22Rv1 (cell line): ENCODE data around the gene POLR2C.

Experiments used
- H3K27ac ChIP-seq: fragments of 450-650 bp; 2 replicates; pipeline ENCODE4 v1.5.1; 2017
- ZFX ChIP-seq: fragments of 450-650 bp; IDR thresholded peaks from 2 replicates; pipeline ENCODE4 v1.6.1; 2017; ENCODE audit warnings: antibody characterized with exemption, borderline replicate concordance
- TF ChIP-seq, protein P1 (sequence below): fragments of 450-650 bp; IDR thresholded peaks from 2 replicates; pipeline ENCODE4 v1.5.1; 2017; ENCODE audit warnings: mild to moderate bottlenecking

Gene POLR2C

DNA sequence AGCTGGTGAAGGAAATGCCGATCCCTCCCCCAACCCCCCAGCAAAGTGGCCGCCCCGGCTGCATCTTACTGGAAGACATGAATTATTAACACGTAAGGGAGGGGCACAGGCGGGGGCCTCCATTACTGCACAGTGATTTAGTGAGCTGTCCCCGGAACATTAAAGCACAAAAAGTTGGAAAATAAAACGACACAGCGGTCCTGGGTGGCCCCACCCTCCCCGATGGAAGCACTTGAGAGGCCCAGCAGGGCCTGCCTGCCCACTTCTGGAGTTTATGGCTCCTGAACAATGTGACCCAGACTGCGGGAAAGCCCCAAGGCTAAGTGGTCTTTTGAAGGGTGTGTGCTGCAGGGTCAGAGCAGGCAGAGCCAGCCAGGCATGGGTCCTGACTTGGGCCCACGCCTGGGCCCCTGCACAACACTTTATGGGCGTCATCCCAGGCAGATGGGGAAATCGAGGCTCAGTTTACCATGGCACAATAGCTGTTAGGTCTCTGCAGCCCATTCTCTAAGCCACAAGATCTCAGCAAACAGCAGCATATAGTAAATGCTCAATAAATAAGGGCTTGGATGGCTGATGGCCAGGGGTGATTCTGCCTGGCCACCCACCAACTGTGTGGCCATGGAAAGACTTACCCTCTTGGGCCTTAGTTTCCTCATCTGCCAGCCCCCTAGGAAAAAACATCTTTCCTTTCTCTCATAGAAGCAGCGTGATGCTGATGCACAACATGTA, 51.1 kb downstream of the POLR2C start:
- no peak overlapping the region for H3K27ac ChIP-seq
- TF ChIP-seq, protein P1, sequence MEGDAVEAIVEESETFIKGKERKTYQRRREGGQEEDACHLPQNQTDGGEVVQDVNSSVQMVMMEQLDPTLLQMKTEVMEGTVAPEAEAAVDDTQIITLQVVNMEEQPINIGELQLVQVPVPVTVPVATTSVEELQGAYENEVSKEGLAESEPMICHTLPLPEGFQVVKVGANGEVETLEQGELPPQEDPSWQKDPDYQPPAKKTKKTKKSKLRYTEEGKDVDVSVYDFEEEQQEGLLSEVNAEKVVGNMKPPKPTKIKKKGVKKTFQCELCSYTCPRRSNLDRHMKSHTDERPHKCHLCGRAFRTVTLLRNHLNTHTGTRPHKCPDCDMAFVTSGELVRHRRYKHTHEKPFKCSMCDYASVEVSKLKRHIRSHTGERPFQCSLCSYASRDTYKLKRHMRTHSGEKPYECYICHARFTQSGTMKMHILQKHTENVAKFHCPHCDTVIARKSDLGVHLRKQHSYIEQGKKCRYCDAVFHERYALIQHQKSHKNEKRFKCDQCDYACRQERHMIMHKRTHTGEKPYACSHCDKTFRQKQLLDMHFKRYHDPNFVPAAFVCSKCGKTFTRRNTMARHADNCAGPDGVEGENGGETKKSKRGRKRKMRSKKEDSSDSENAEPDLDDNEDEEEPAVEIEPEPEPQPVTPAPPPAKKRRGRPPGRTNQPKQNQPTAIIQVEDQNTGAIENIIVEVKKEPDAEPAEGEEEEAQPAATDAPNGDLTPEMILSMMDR = no peak
- no peak for TF ChIP-seq ZFX

DNA sequence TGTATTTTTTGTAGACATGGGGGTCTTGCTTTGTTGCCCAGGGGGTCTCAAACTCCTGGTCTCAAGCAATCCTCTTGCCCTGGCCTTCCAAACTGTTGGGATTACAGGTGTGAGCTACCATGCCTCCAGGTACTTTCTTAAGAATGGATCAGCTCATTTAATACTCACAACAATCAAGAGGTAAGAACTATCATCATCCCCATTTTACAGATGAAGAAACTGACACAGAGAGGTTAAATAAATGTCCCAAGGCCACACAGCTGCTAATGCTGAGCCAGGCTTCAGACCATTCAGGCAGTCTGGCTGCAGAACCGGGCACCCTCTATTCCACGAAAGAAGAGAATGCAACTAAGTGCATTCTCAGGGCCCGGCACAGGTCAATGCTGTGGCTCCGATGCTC, 51.9 kb downstream of the POLR2C start:
- no peak overlapping the region for H3K27ac ChIP-seq
- TF ChIP-seq, protein P1 = no peak
- no peak for TF ChIP-seq ZFX

DNA sequence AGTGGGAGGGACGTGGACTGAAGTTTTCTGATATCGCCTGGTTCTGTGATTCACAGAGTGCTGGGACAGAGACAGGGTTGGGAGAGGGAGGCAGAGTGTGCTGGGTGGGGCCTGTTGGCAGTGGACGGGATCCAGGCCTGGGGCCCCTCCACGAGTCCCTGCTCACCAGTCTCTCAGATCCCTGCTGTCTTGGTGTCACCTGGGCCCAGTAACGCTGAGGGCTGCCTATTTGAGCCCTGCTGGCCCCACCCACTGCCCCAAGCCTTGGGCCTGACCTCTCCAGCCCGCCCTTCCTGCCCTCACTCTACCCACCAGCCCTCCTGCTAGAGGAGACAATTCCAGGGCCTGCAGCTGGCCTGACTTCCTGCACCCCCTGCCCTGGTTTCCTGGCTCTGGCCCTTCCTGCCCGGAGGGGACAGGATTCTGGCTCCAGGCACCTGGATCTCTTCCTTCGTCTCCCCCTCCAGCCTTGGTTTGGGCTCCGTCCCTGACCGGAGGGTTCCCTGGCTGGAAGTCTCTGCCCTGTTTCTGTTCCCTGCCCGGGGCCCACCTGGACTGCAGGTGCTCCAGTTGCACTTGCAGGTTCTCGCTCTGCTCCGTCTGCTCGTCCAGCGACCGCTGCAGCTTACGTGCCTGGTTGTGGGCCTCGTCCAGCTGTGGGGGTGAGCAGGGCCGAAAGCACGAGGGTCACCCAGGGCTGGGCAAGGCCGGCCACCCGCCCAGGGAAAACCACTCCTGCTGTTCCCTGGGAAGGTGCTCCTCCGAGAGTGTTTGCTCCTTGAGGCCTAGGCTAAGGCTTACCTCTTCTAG, 52.5 kb downstream of the POLR2C start:
- TF ChIP-seq, protein P1 = no peak
- no peak for TF ChIP-seq ZFX
- no peak overlapping the region for H3K27ac ChIP-seq

DNA sequence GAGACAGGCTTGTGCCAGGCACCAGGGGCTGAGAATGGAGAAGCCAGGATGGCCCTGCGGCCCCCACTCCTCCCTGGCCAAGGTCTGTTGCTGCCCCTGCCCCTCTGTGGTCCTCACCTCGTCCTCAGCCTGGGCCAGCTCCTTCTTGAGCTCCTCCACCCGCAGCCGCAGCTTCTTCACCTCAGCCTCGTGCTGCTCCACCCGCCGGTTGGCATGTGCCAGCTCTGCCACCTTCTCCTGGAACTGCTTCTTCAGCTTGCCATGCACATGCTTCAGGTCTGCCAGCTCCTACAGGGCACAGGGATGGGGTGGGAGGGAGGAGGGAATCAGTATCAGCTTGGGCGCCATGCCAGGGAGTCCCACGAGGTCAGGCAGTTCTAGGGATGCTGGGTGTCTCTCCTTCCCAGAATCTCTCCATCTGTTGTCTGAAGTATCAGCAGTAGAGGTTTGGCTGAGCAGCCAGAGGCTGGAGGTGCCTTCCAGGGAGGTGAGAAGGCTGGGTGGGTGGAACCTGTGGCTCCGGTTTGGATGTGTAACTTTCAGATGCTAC, 53.8 kb downstream of the POLR2C start:
- TF ChIP-seq ZFX = no peak
- TF ChIP-seq, protein P1 = no peak
- no peak overlapping the region for H3K27ac ChIP-seq

DNA sequence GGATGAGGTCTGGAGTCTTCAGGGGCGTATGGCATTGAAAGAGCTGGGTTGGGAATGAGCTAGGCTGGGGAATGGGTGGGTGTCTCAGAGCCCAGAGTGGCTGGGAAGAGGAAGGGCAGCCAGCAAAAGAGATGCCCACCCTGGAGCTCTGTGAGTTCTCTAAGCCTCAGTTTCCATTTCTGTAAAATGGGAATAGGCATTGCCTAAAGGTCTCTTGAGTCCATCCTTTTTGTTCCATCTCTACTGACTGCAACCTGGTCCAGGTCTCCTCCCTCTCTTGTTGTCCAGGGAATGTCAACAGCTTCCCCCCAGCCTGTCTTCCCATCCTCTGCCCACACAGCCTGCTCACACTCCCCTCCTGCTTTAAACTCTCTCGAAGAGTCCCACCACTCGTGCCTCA, 54.3 kb downstream of the POLR2C start:
- no peak overlapping the region for H3K27ac ChIP-seq
- TF ChIP-seq, protein P1 = no peak
- TF ChIP-seq ZFX = no peak

DNA sequence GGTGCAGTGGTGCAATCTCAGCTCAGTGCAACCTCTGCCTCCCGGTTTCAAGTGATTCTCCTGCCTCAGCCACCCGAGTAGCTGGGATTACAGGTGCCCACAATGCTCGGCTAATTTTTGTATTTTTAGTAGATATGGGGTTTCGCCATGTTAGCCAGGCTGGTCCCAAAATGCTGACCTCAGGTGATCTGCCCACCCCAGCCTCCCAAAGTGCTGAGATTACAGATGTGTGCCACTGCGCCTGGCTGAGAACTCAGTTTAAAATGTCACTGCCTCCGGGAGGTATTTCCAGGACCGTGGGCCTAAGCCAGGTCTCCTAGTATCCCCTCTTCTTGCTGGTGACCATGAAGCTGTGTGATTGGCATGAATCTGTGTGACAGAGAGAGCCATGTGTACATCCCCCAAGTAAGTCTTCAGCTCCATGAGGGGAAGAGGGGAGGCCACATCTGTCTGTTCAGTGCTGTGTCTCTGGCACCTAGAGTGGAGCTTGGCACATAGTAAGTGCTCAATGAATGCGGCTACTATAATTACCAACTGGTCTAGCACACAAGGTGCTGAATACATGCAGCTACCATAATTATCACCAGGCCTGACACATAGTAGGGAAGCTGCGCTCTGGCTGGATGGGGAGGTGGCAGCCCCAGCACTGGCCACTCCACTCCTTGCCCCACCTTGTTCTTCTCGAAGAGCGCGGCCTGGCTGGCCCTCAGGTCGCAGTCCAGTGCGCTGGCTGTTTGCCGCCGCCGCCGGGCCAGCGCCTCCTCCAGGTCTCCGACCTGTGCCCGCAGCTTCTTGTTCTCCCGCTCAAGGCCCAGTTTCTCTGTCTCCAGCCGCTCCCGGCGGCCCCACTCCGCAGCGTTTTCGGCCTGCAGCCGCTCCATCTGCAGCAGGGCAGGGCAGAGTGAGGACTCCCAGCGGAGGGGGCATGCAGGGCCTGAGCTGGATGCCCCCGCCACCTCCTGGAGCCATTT, 55.2 kb downstream of the POLR2C start:
- H3K27ac ChIP-seq = no peak overlapping the region
- TF ChIP-seq, protein P1 = no peak
- TF ChIP-seq ZFX = no peak
